ENCODE measurements around the gene IFITM2. TPM values are rescaled to one million over a fixed set of nuclear protein-coding genes. Genes with fewer than 3 reads are reported as not detected.
"Not testable (repeated sequence)": the region's sequence is repeated elsewhere in the genome, so short reads cannot be mapped to it uniquely, and the experiment has no call there.

IFITM2 gene
- total RNA-seq, 1 donor from 2014 or later: 112 TPM

- Mint-ChIP-seq H3K27ac (peak overlapping the region; percentile 89), H3K4me3 (peak overlapping the region; percentile 81), H3K4me1 (peaks cover 63% of the 10 kb centered on the region)
- POLR2A ChIA-PET: interaction anchor here (0.6 to 2.1 kb wide), 3 partner anchors 16 to 44 kb away, joined by 4 to 19 read pairs (median 4); no protein-coding TSS in a partner anchor
- peak; percentile 77 for ATAC-seq (ENCODE audit: low read depth)
- H3K9me3 Mint-ChIP-seq; H3K27me3 Mint-ChIP-seq; intact Hi-C loops (cut with micrococcal nuclease); H3K36me3 Mint-ChIP-seq (ENCODE audit: low read depth); DNase-seq: not testable (repeated sequence)
- CTCF ChIA-PET: interaction anchor here (0.6 kb wide), 1 partner anchor 30 kb away, joined by 3 read pairs; no protein-coding TSS in a partner anchor
Measured at GRCh38 chr11:311013-311748, 3.6 kb downstream of the IFITM2 start.

- no peak for TF ChIP-seq CTCF (IDR thresholded peaks at IDR 0.05)
- no peak for DNase-seq
- no peak for ATAC-seq (ENCODE audit: low read depth)
- H3K36me3 Mint-ChIP-seq (ENCODE audit: low read depth): peaks cover 3% of the 10 kb centered on the region
- peak overlapping the region; percentile 89 for H3K27ac Mint-ChIP-seq
- intact Hi-C loops (cut with micrococcal nuclease): loop anchor here (2.0 kb wide), 1 partner anchor 15 kb away; no protein-coding TSS in a partner anchor
- no peaks in the 10 kb centered on the region for H3K27me3 Mint-ChIP-seq
- no peaks in the 10 kb centered on the region for H3K9me3 Mint-ChIP-seq
- H3K4me3 Mint-ChIP-seq: peak overlapping the region; percentile 81
- peaks cover 67% of the 10 kb centered on the region for H3K4me1 Mint-ChIP-seq
- ChIA-PET POLR2A (interaction anchor here (0.6 to 2.1 kb wide), 7 partner anchors 11 to 45 kb away, joined by 3 to 19 read pairs (median 4); partner anchors contain the start of gene PGGHG), CTCF (interaction anchor here (1.0 kb wide), 1 partner anchor 10 kb away, joined by 3 read pairs; no protein-coding TSS in a partner anchor)
Measured at GRCh38 chr11:312092-312816, 4.6 kb downstream of the IFITM2 start.

- Mint-ChIP-seq H3K4me1 (peaks cover 64% of the 10 kb centered on the region), H3K4me3 (peak overlapping the region; percentile 81), H3K9me3 (no peaks in the 10 kb centered on the region), H3K36me3 (ENCODE audit: low read depth) (no peaks in the 10 kb centered on the region), H3K27ac (peak overlapping the region; percentile 89), H3K27me3 (no peaks in the 10 kb centered on the region)
- POLR2A ChIA-PET: interaction anchor here (1.3 to 2.1 kb wide), 4 partner anchors 9 to 46 kb away, joined by 3 to 19 read pairs (median 10); partner anchors contain the start of gene PGGHG
- TF ChIP-seq CTCF (IDR thresholded peaks at IDR 0.05): no peak
- intact Hi-C loops (cut with micrococcal nuclease): loop anchor here (2.0 kb wide), 1 partner anchor 13 kb away; no protein-coding TSS in a partner anchor
- ATAC-seq (ENCODE audit: low read depth) (no peak), DNase-seq (no peak)
- CTCF ChIA-PET: interaction anchor here (1.0 kb wide), 1 partner anchor 9 kb away, joined by 3 read pairs; no protein-coding TSS in a partner anchor
Measured at GRCh38 chr11:313304-313786, 5.7 kb downstream of the IFITM2 start.

- Mint-ChIP-seq H3K4me1 (peaks cover 59% of the 10 kb centered on the region), H3K27ac (peak within 1 kb of the TSS; percentile 89)
Measured at GRCh38 chr11:313787-314553, 6.4 kb downstream of the IFITM2 start, which contains the start of gene IFITM1. IFITM1 (plus strand) TSS chr11:314040; CDS start chr11:314171, 131 bp downstream.

GRCh38 chr11:314554-314875, 6.9 kb downstream of the IFITM2 start:
- H3K36me3 Mint-ChIP-seq (ENCODE audit: low read depth): not testable (repeated sequence)

More at GRCh38 chr11:313787-314553, 6.4 kb downstream of the IFITM2 start, which contains the start of gene IFITM1:
- TF ChIP-seq CTCF (IDR thresholded peaks at IDR 0.05): no peak
- no peaks in the 10 kb centered on the region for H3K36me3 Mint-ChIP-seq (ENCODE audit: low read depth)
- no peaks in the 10 kb centered on the region for H3K9me3 Mint-ChIP-seq
- POLR2A ChIA-PET: interaction anchor here (1.7 to 2.3 kb wide), 2 partner anchors 41 to 46 kb away, joined by 11 to 12 read pairs; no protein-coding TSS in a partner anchor
- no peaks in the 10 kb centered on the region for H3K27me3 Mint-ChIP-seq
- ATAC-seq (ENCODE audit: low read depth) (peak; percentile 16), DNase-seq (peak; percentile 42)
- CTCF ChIA-PET: interaction anchor here (1.2 kb wide), 1 partner anchor 63 kb away, joined by 4 read pairs; no protein-coding TSS in a partner anchor
- peak within 1 kb of the TSS; percentile 81 for H3K4me3 Mint-ChIP-seq
- intact Hi-C loops (cut with micrococcal nuclease): loop anchor here (2.0 kb wide), 2 partner anchors 13 to 39 kb away; no protein-coding TSS in a partner anchor

More at GRCh38 chr11:314554-314875, 6.9 kb downstream of the IFITM2 start:
- not testable (repeated sequence) for H3K9me3 Mint-ChIP-seq; H3K27me3 Mint-ChIP-seq; ATAC-seq (ENCODE audit: low read depth); DNase-seq
- H3K4me3 Mint-ChIP-seq: peak overlapping the region; percentile 81
- H3K4me1 Mint-ChIP-seq: peaks cover 56% of the 10 kb centered on the region
- POLR2A ChIA-PET: interaction anchor here (1.5 to 2.3 kb wide), 2 partner anchors 41 to 107 kb away, joined by 4 to 12 read pairs; partner anchors contain the start of genes BET1L and RIC8A
- CTCF ChIA-PET: interaction anchor here (1.2 kb wide), 1 partner anchor 64 kb away, joined by 4 read pairs; no protein-coding TSS in a partner anchor
- intact Hi-C loops (cut with micrococcal nuclease): loop anchor here (2.0 kb wide), 1 partner anchor 38 kb away; no protein-coding TSS in a partner anchor
- peak overlapping the region; percentile 89 for H3K27ac Mint-ChIP-seq

Measured in activated B cell treated with CpG ODN at 0.5 μM for 24 hours (primary cell).